Tibial nerve (tissue), 4 donors: Measurements from ENCODE around the gene ATXN10.

Source experiments
- CTCF ChIP-seq, 5 experiments: fragments of 200-600 bp in 3 of 5; fragments of 450-650 bp in 2 of 5; sonication (generic) in 3 of 5; IDR thresholded peaks; one replicate each; pipeline ENCODE4 v1.5.1; 2016 to 2019; ENCODE audit warnings: antibody characterized with exemption in 5 of 5, mild to moderate bottlenecking in 3 of 5, moderate library complexity in 2 of 5
- EP300 ChIP-seq, 2 donors: sonication (generic); formaldehyde crosslinking; IDR thresholded peaks; one replicate each; pipeline ENCODE4 v1.6.1; 2017; ENCODE audit warnings: antibody characterized with exemption in 2 of 2, mild to moderate bottlenecking in 1 of 2
- POLR2A ChIP-seq, 2 donors: fragments of 450-650 bp; IDR thresholded peaks; one replicate each; pipeline ENCODE4 v1.6.1; 2017; ENCODE audit warnings: antibody characterized with exemption in 2 of 2, mild to moderate bottlenecking in 2 of 2, moderate library complexity in 2 of 2

DNA sequence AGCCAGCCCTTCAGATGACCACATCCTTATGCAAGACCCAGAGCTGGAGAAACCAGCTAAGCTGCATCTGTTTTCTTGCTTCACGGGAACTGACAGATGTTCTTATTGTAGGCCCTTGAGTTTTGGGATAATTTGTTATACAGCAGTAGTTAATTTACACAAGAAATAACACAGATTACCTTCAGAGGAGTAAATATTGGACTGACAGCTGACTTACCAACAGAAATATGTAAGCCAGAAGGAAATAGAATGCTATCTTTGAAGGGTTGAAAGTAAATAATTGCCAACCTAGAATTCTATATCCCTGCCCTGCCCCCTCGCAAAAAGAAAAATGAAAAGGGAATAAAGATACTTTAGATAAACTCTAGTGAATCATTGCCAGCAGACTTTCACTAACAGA is 181.2 kb downstream of the ATXN10 start:
- TF ChIP-seq CTCF (IDR thresholded peaks at IDR 0.05), result no peak
- no peak for TF ChIP-seq EP300 (IDR thresholded peaks at IDR 0.05)
- TF ChIP-seq POLR2A (IDR thresholded peaks at IDR 0.05), result no peak
